Gastrocnemius medialis (tissue), 4 donors: Measurements from ENCODE around the gene MAS1. TPM values are rescaled to one million over a fixed set of nuclear protein-coding genes. Genes with fewer than 3 reads are reported as not detected.

ENCODE experiments used
- ATAC-seq, 2 donors: fragments of 150-250 bp; one replicate each; pipeline ENCODE4 v1.9.1; 2016
- DNase-seq, 2 donors: peaks; one replicate each; pipeline ENCODE4 v3.0.0-alpha.2; 2019
- H3K27ac ChIP-seq, 4 donors: fragments of 200-600 bp; sonication (generic); 1 replicate in 1 of 4; 2 replicates in 3 of 4; pipeline ENCODE4 v1.5.1; 2016 to 2018; ENCODE audit warnings: mild to moderate bottlenecking in 2 of 4, moderate library complexity in 1 of 4
- H3K27me3 ChIP-seq, 3 donors: fragments of 200-600 bp; sonication (generic) in 2 of 3; 1 replicate in 1 of 3; 2 replicates in 2 of 3; pipeline versions ENCODE4 v1.5.1 to v1.6.0; 2016 to 2019; ENCODE audit warnings: mild to moderate bottlenecking in 1 of 3, moderate library complexity in 1 of 3
- H3K36me3 ChIP-seq, 2 donors: fragments of 200-600 bp; sonication (generic) in 1 of 2; one replicate each; pipeline ENCODE4 v1.5.1; 2017 to 2018
- H3K4me1 ChIP-seq, 2 donors: fragments of 200-600 bp; sonication (generic) in 1 of 2; one replicate each; pipeline ENCODE4 v1.5.1; 2016 to 2017; ENCODE audit warnings: mild to moderate bottlenecking in 2 of 2
- H3K4me3 ChIP-seq, 4 donors: fragments of 200-600 bp; sonication (generic) in 3 of 4; 1 replicate in 1 of 4; 2 replicates in 3 of 4; pipeline ENCODE4 v1.5.1; 2016 to 2019; ENCODE audit warnings: mild to moderate bottlenecking in 2 of 4
- H3K9me3 ChIP-seq, 3 donors: fragments of 200-600 bp; sonication (generic) in 2 of 3; 1 replicate in 1 of 3; 2 replicates in 2 of 3; pipeline ENCODE4 v1.5.1; 2016 to 2019
- CTCF ChIP-seq, 5 experiments: fragments of 450-650 bp in 3 of 5; fragments of 200-600 bp in 2 of 5; sonication (generic) in 2 of 5; IDR thresholded peaks in 4 of 5; conservative IDR thresholded peaks in 1 of 5; 1 replicate in 4 of 5; 2 replicates in 1 of 5; pipeline ENCODE4 v1.5.1; 2016 to 2019; ENCODE audit warnings: antibody characterized with exemption in 5 of 5, mild to moderate bottlenecking in 3 of 5, moderate library complexity in 3 of 5
- POLR2A ChIP-seq, 2 donors: fragments of 450-650 bp; IDR thresholded peaks; one replicate each; pipeline ENCODE4 v1.6.1; 2017; ENCODE audit warnings: antibody characterized with exemption in 2 of 2, mild to moderate bottlenecking in 2 of 2, moderate library complexity in 2 of 2
- in situ Hi-C, 4 donors: fragments of 200-750 bp; cut with MboI; loops; one replicate each; pipeline versions ENCODE4 v1.15.0 to v1.8.0; 2017; ENCODE audit warnings: low sequenced_read_pairs in 4 of 4
- intact Hi-C: fragments of 100-400 bp; cut with DNase I; formaldehyde crosslinking; loops from one replicate; pipeline ENCODE4 v1.15.1; 2023; ENCODE audit warnings: low total_unique reads
- total RNA-seq, 4 donors: library from RNA; depleted of rRNA; stranded (reverse); fragments of >200 nt; gene quantifications; one replicate each; pipeline versions ENCODE4 v1.1.0 to v1.2.3, GENCODE V29; 2016

Gene MAS1
- total RNA-seq, 4 donors from 2014 or later = not detected

- Histone ChIP-seq H3K9me3 (no peaks in the 10 kb centered on the region), H3K4me1 (no peaks in the 10 kb centered on the region), H3K4me3 (no peak overlapping the region), H3K36me3 (no peaks in the 10 kb centered on the region), H3K27me3 (peaks cover 3 to 11% (median 4%) of the 10 kb centered on the region in 3 donors), H3K27ac (no peak overlapping the region)
- no peak for ATAC-seq
- intact Hi-C loops = no loop called here
- in situ Hi-C loops = no loop called here
- no peak for DNase-seq
- TF ChIP-seq CTCF (IDR thresholded peaks at IDR 0.05 in 4 of 5, conservative IDR thresholded peaks at IDR 0.05 in 1 of 5) = no peak
- TF ChIP-seq POLR2A (IDR thresholded peaks at IDR 0.05) = no peak
Observed at GRCh38 chr6:159894991-159895390, 4.2 kb downstream of the MAS1 start.

- DNase-seq (no peak), ATAC-seq (no peak)
- no peaks in the 10 kb centered on the region for H3K36me3 ChIP-seq
- H3K27ac ChIP-seq = no peak overlapping the region
- H3K4me3 ChIP-seq = no peak overlapping the region
- in situ Hi-C loops = no loop called here
- H3K9me3 ChIP-seq = no peaks in the 10 kb centered on the region
- intact Hi-C loops = no loop called here
- H3K4me1 ChIP-seq = no peaks in the 10 kb centered on the region
- no peaks in the 10 kb centered on the region for H3K27me3 ChIP-seq
- no peak for TF ChIP-seq POLR2A (IDR thresholded peaks at IDR 0.05)
- TF ChIP-seq CTCF (IDR thresholded peaks at IDR 0.05 in 4 of 5, conservative IDR thresholded peaks at IDR 0.05 in 1 of 5) = no peak
Observed at GRCh38 chr6:159897603-159898002, 6.8 kb downstream of the MAS1 start.

GRCh38 chr6:159898519-159898918, 7.7 kb downstream of the MAS1 start:
- H3K36me3 ChIP-seq = no peaks in the 10 kb centered on the region
- H3K4me1 ChIP-seq = no peaks in the 10 kb centered on the region
- H3K27me3 ChIP-seq = no peaks in the 10 kb centered on the region
- H3K27ac ChIP-seq = no peak overlapping the region
- H3K4me3 ChIP-seq = no peak overlapping the region
- no peaks in the 10 kb centered on the region for H3K9me3 ChIP-seq
- TF ChIP-seq CTCF (IDR thresholded peaks at IDR 0.05 in 4 of 5, conservative IDR thresholded peaks at IDR 0.05 in 1 of 5) (no peak), POLR2A (IDR thresholded peaks at IDR 0.05) (no peak)
- intact Hi-C loops (no loop called here), in situ Hi-C loops (no loop called here)
- DNase-seq (no peak), ATAC-seq (no peak)

- intact Hi-C loops = no loop called here
- TF ChIP-seq CTCF (IDR thresholded peaks at IDR 0.05 in 4 of 5, conservative IDR thresholded peaks at IDR 0.05 in 1 of 5) (no peak), POLR2A (IDR thresholded peaks at IDR 0.05) (no peak)
- no peak overlapping the region for H3K4me3 ChIP-seq
Observed at GRCh38 chr6:159899994-159900745, 9.4 kb downstream of the MAS1 start.

GRCh38 chr6:159902620-159903019, 11.8 kb downstream of the MAS1 start:
- no peak for TF ChIP-seq CTCF (IDR thresholded peaks at IDR 0.05 in 4 of 5, conservative IDR thresholded peaks at IDR 0.05 in 1 of 5)
- no peak for TF ChIP-seq POLR2A (IDR thresholded peaks at IDR 0.05)
- no peaks in the 10 kb centered on the region for H3K4me1 ChIP-seq
- DNase-seq (no peak), ATAC-seq (no peak)
- H3K9me3 ChIP-seq = no peaks in the 10 kb centered on the region
- H3K27me3 ChIP-seq = peaks cover 0 to 2% (median 0%) of the 10 kb centered on the region in 3 donors
- in situ Hi-C loops (no loop called here), intact Hi-C loops (no loop called here)
- H3K27ac ChIP-seq = no peak overlapping the region
- no peak overlapping the region for H3K4me3 ChIP-seq
- no peaks in the 10 kb centered on the region for H3K36me3 ChIP-seq

More at GRCh38 chr6:159899994-159900745, 9.4 kb downstream of the MAS1 start:
- Histone ChIP-seq H3K9me3 (no peaks in the 10 kb centered on the region), H3K4me1 (no peaks in the 10 kb centered on the region), H3K36me3 (no peaks in the 10 kb centered on the region), H3K27me3 (no peaks in the 10 kb centered on the region), H3K27ac (no peak overlapping the region)
- in situ Hi-C loops = no loop called here
- ATAC-seq (no peak), DNase-seq (no peak)
